Fibroblast of villous mesenchyme (primary cell): ENCODE results near the gene SLC19A3. TPM values are rescaled to one million over a fixed set of nuclear protein-coding genes. Genes with fewer than 3 reads are reported as not detected.
"Not testable (repeated sequence)": the region's sequence is repeated elsewhere in the genome, so short reads cannot be mapped to it uniquely, and the experiment has no call there.

Source experiments
- DNase-seq: peaks from one replicate; pipeline ENCODE4 v3.0.0-alpha.2; 2010; ENCODE audit warnings: low read depth
- H3K4me3 ChIP-seq: 2 replicates; pipeline ENCODE4 v1.5.1; 2011; ENCODE audit warnings: low read depth, mild to moderate bottlenecking, low read length
- total RNA-seq: library from RNA; depleted of rRNA; stranded (reverse); fragments of >200 nt; gene quantifications from 2 replicates; pipeline ENCODE4 v1.2.3, GENCODE V29; 2012
- TF ChIP-seq, protein P1 (sequence below): IDR thresholded peaks from 2 replicates; pipeline ENCODE4 v1.5.1; 2012; ENCODE audit warnings: low read depth, mild to moderate bottlenecking, low read length; ENCODE audit not compliant: insufficient read depth

Gene SLC19A3
- total RNA-seq, 1 donor: under 0.01 TPM

DNA sequence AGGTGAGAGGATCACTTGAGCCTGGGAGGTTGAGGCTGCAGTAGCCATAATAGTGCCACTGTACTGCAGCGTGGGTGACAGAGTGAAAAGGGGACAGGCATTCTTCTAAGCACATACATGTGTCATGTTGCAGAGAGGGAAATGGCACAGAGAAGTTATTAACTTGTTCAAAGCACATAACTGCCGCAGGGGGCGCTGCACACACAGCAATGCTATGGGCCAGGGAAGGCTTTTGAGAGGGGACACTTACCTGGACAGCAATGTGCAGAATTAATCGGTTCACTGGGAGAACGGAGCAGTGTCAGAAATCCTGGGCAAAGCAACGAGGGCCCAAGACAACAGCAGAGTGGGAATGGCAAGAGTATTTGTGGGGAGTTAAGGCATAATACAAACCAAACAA lies 30.3 kb upstream of the SLC19A3 start:
- TF ChIP-seq, protein P1, sequence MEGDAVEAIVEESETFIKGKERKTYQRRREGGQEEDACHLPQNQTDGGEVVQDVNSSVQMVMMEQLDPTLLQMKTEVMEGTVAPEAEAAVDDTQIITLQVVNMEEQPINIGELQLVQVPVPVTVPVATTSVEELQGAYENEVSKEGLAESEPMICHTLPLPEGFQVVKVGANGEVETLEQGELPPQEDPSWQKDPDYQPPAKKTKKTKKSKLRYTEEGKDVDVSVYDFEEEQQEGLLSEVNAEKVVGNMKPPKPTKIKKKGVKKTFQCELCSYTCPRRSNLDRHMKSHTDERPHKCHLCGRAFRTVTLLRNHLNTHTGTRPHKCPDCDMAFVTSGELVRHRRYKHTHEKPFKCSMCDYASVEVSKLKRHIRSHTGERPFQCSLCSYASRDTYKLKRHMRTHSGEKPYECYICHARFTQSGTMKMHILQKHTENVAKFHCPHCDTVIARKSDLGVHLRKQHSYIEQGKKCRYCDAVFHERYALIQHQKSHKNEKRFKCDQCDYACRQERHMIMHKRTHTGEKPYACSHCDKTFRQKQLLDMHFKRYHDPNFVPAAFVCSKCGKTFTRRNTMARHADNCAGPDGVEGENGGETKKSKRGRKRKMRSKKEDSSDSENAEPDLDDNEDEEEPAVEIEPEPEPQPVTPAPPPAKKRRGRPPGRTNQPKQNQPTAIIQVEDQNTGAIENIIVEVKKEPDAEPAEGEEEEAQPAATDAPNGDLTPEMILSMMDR: peak; percentile 49
- DNase-seq: no peak
- H3K4me3 ChIP-seq: no peak overlapping the region

DNA sequence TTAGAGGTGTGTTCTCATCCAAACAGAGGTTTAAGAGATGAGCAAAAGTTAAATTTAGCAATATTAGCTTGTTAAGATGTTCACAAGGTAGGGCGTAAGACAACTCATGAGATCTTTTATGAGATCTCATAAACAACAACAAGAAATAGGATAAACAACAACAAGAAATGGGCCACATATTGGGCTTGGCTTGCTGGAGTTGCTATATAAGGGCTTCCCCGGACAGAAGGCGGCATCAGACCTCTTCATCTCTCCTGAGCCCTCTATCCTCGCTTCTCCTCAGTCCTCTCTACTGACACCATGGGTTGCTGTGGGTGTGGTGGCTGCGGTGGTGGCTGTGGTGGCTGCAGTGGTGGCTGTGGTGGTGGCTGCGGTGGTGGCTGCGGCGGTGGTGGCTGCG lies 27.8 kb upstream of the SLC19A3 start, which contains the start of gene SCYGR8:
Gene SCYGR8, plus strand, starts transcription at position 301 of the 400 bp plus-strand sequence. Its CDS starts 0 bp downstream, at position 301.
- TF ChIP-seq, protein P1: no peak
- H3K4me3 ChIP-seq: no peak within 1 kb of the TSS
- DNase-seq: no peak

DNA sequence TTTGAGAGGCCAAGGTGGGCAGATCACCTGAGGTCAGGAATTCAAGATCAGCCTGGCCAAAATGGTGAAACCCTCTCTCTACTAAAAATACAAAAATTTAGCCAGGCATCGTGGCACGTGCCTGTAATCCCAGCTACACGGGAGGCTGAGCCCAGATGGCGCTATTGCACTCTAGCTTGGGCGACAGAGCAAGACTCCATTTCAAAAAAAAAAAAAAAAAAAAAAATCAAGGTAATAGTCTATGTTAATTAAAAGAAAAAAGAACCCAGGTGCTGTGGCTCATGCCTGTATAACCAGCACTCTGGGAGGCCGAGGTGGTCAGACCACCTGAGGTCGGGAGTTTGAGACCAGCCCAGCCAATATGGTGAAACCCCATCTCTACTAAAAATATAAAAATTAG lies 22.9 kb upstream of the SLC19A3 start:
- not testable (repeated sequence) for H3K4me3 ChIP-seq, DNase-seq
- TF ChIP-seq, protein P1: peak; percentile 15

DNA sequence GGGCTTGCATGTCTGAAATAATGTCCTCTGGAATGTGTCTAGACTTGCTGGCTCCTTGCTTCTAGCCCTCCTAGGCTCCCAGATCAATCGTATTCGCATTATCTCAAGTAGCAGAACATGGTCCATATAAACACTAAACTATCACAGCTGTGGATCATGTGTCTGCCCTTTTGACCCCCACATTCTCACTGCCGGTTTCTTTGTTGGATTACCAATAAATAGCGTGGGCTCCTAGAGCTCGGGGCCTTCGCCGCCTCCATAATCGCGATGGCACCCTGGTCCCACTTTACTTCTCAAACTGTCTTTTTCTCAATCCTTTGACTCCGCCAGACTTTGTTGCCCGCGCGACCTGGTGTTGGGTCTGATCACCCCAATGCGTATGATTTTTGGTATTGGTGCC lies 21.5 kb upstream of the SLC19A3 start:
- peak; percentile 12 for DNase-seq
- TF ChIP-seq, protein P1: no peak
- H3K4me3 ChIP-seq: no peak overlapping the region

DNA sequence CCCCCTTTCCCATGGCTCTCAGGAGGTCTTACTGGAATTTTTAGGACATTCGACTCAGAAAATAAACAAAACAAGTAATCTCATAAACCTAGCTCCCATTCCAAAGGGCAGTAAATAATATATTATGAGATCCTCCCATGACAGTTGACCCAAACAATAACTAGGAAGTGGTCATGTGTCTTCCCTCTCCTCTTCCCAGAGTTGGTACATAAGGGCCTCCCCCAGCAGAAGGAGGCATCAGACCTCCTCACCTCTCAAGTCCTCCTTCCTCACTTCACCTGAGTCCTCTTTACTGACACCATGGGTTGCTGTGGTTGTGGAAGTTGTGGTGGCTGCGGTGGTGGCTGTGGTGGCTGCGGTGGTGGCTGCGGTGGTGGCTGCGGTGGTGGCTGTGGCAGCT lies 10.2 kb upstream of the SLC19A3 start, which contains the start of gene SCYGR7:
Gene SCYGR7, plus strand, starts transcription at position 301 of the 400 bp plus-strand sequence. Its CDS starts 0 bp downstream, at position 301.
- no peak within 1 kb of the TSS for H3K4me3 ChIP-seq
- peak; percentile 16 for DNase-seq
- TF ChIP-seq, protein P1: no peak

DNA sequence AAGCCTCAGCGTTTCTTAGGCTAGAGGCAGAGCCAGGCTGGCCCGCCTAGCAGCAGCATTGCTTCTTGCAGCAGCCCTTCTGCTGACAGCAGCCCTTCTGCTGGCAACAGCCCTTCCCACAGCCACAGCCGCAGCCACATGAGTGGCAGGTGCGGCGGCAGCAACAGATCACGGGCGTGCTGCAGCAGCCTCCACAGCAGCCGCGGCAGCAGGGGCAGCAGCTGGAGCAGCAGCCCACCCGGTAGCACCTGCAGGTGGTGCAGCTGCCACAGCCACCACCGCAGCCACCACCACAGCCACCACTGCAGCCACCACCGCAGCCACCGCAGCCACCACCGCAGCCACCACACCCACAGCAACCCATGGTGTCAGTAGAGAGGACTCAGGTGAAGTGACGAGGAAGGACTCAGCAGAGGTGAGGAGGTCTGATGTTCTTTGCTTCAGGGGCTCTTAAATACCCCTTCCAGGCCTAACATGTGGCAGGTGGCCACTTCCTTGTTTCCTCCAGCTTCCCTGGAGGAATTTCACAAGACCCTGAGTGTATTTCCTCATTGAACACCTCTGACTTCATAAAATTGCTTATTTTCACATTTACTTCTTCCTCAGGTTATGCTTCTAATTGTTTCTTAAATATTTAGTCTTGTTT lies 6.7 kb upstream of the SLC19A3 start, which contains the start of gene SCYGR6:
Gene SCYGR6, minus strand, starts transcription at position 364 of the 646 bp plus-strand sequence. Its CDS starts 0 bp downstream, at position 364.
- TF ChIP-seq, protein P1: no peak
- H3K4me3 ChIP-seq: no peak within 1 kb of the TSS

DNA sequence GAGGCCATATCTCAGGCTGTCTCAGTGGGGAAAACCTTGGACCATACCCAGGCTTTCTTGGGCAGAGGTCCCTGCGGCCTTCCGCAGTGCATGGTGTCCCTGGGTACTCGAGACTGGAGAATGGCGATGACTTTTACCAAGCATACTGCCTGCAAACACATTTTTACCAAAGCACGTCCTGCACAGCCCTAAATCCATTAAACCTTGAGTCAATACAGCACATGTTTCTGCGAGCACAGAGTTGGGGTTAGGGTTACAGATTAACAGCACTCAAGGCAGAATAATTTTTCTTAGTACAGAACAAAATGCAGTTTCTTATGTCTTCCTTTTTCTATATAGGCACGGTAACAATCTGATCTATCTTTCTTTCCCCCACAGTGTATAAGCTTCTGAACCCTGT lies 5.0 kb upstream of the SLC19A3 start:
- not testable (repeated sequence) for DNase-seq, H3K4me3 ChIP-seq

More for the DNA sequence above, 6.7 kb upstream of the SLC19A3 start, which contains the start of gene SCYGR6:
- no peak for DNase-seq
